ENCODE data around the gene CUL9.

GRCh38 chr6:43142101-43142500, 39.9 kb upstream of the CUL9 start:
- TF ChIP-seq POLR2A (IDR thresholded peaks at IDR 0.05; ENCODE audit: low read depth) (no peak), POLR2AphosphoS5 (IDR thresholded peaks at IDR 0.05) (no peak), CTCF (IDR thresholded peaks at IDR 0.05) (no peak), EP300 (IDR thresholded peaks at IDR 0.05) (no peak)
